Stomach (tissue), 4 donors: ENCODE data around the gene CARS1.

ENCODE experiments used
- EP300 ChIP-seq: sonication (generic); formaldehyde crosslinking; IDR thresholded peaks from one replicate; pipeline ENCODE4 v1.6.1; 2017; ENCODE audit warnings: antibody characterized with exemption
- POLR2A ChIP-seq, 4 donors: fragments of 450-650 bp; IDR thresholded peaks; one replicate each; pipeline ENCODE4 v1.6.1; 2016; ENCODE audit warnings: antibody characterized with exemption in 4 of 4, control low read depth in 2 of 4, mild to moderate bottlenecking in 1 of 4, moderate library complexity in 1 of 4
- TF ChIP-seq, protein P1 (sequence below), 7 experiments: fragments of 450-650 bp in 4 of 7; fragments of 200-600 bp in 3 of 7; sonication (generic) in 3 of 7; IDR thresholded peaks; one replicate each; pipeline ENCODE4 v1.5.1; 2016 to 2019; ENCODE audit warnings: antibody characterized with exemption in 7 of 7, control low read depth in 2 of 7, mild to moderate bottlenecking in 1 of 7

DNA sequence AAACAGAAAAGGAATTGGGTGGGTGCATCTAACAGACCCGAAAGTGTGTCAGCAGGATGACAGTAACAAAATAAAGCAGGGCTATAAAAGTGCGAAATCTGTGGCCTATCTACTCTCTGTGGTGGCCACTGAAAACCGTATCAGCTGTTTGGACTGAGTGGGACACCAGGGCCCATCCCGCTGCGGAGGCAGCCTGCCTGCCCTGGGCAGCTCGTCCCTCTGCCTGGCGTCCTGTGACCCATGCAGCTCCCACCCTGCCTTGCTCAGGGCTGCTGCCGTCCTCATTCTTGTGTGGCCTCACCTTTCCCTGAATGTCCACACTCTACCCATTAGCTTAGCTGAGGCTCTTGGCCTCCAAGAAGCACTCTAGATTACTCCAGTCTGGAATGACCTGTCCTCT lies 30.4 kb downstream of the CARS1 start:
- TF ChIP-seq, protein P1, sequence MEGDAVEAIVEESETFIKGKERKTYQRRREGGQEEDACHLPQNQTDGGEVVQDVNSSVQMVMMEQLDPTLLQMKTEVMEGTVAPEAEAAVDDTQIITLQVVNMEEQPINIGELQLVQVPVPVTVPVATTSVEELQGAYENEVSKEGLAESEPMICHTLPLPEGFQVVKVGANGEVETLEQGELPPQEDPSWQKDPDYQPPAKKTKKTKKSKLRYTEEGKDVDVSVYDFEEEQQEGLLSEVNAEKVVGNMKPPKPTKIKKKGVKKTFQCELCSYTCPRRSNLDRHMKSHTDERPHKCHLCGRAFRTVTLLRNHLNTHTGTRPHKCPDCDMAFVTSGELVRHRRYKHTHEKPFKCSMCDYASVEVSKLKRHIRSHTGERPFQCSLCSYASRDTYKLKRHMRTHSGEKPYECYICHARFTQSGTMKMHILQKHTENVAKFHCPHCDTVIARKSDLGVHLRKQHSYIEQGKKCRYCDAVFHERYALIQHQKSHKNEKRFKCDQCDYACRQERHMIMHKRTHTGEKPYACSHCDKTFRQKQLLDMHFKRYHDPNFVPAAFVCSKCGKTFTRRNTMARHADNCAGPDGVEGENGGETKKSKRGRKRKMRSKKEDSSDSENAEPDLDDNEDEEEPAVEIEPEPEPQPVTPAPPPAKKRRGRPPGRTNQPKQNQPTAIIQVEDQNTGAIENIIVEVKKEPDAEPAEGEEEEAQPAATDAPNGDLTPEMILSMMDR (IDR thresholded peaks at IDR 0.05) = no peak
- TF ChIP-seq POLR2A (IDR thresholded peaks at IDR 0.05) (no peak), EP300 (no peak)
